ENCODE measurements around the gene PLA2G2F.
"Not testable (repeated sequence)": the region's sequence is repeated elsewhere in the genome, so short reads cannot be mapped to it uniquely, and the experiment has no call there.

Gene PLA2G2F

DNA sequence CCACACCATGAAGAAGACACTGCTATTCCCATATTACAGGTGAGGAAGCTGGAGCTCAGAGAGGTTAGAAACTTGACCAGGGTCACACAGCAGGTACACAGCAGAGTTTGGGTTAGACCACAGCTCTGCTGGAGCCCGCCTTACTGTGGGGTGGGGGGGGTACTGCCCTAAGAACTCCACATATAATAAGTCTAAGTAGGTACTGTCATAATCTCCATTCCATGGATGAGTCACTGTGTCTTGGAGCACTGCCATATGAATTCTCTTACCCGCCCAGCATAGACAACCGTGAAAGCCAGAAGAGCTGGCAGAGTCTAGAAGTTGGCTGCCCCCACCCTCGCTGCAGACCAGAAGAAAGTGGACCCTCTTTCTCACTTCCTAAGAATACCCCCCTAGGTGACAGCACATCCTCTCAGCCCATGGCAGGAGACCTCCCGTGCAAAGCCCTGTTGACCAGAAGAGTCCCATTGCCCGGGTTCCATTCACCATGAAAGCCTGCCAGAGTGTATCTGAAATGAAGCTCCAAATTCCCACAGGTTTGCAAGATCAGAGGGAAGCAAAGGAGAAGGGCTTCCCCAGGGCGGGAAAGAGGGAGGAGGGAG is 14.6 kb upstream of the PLA2G2F start:
- TF ChIP-seq POLR2A (IDR thresholded peaks at IDR 0.05; ENCODE audit: low read length) (no peak), GATA1 (IDR thresholded peaks at IDR 0.05; ENCODE audit: low read depth, low read length) (no peak)
- peak; percentile 68 to 81 for DNase-seq

GRCh38 chr1:20125100-20125499 is 14.0 kb upstream of the PLA2G2F start:
- TF ChIP-seq POLR2A (IDR thresholded peaks at IDR 0.05; ENCODE audit: low read length) (no peak), GATA1 (IDR thresholded peaks at IDR 0.05; ENCODE audit: low read depth, low read length) (no peak)
- peak; percentile 44 to 53 for DNase-seq

GRCh38 chr1:20126041-20126805 is 12.9 kb upstream of the PLA2G2F start:
- no peak for TF ChIP-seq GATA1 (IDR thresholded peaks at IDR 0.05; ENCODE audit: low read depth, low read length)
- TF ChIP-seq POLR2A (IDR thresholded peaks at IDR 0.05; ENCODE audit: low read length) = no peak
- DNase-seq = no peak

GRCh38 chr1:20126806-20127440 is 12.2 kb upstream of the PLA2G2F start:
- DNase-seq = no peak
- TF ChIP-seq POLR2A (IDR thresholded peaks at IDR 0.05; ENCODE audit: low read length) (no peak), GATA1 (IDR thresholded peaks at IDR 0.05; ENCODE audit: low read depth, low read length) (no peak)

DNA sequence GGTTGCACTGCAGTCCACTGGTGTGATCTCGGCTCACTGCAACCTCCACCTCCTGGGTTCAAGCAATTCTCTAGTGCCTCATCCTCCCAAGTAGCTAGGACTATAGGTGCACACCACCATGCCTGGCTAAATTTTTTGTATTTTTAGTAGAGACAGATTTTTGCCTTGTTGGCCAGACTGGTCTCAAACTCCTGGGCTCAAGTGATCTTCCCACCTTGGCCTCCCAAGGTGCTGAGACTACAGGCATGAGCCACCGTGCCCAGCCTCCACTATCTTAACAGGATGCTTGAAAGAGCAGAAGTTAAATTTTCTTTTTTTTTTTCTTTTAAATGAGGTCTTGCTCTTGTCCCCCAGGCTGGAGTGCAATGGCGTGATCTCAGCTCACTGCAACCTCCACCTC is 8.6 kb upstream of the PLA2G2F start:
- DNase-seq = not testable (repeated sequence)

GRCh38 chr1:20134995-20135394 is 4.1 kb upstream of the PLA2G2F start:
- no peak for TF ChIP-seq POLR2A (IDR thresholded peaks at IDR 0.05; ENCODE audit: low read length)
- no peak for TF ChIP-seq GATA1 (IDR thresholded peaks at IDR 0.05; ENCODE audit: low read depth, low read length)
- no peak for DNase-seq

DNA sequence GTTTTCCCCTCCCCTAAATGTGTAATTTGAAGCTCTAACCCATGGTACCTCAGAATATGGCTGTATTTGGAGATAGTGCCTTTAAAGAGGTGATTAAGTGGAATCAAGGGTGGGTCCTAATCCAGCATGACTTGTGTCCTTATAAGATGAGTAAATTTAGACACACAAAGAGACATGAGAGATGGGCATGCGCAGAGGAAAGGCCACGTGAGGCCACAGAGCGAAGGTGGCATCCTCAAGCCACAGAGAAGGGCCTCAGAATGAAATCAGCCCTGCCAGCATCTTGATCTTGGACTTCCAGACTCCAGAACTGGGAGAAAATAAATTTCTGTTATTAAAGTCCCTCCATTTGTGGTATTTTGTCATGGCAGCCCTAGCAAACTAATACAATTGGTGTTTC is 2.9 kb upstream of the PLA2G2F start:
- DNase-seq = no peak
- no peak for TF ChIP-seq POLR2A (IDR thresholded peaks at IDR 0.05; ENCODE audit: low read length)
- TF ChIP-seq GATA1 (IDR thresholded peaks at IDR 0.05; ENCODE audit: low read depth, low read length) = no peak

DNA sequence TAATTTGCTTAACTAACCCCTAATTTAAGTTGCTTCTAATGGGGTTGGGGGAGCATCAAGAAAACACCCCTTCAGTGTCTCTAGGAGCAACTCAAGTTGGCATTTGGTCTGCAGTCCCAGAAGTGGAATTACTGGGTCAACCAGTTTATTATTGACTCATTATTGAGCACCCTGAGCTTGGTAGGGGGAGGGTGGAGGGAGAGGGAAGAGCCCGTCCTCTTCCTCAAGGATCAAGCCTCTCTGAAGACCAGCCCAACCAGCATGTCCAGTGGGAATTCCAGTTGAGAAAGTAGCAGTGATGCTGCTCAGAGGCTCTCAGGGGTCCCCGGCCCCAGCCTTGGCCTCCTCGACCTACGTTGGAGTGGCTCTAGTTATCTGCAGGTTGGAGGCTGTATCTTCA is 2.1 kb upstream of the PLA2G2F start:
- TF ChIP-seq POLR2A (IDR thresholded peaks at IDR 0.05; ENCODE audit: low read length) (no peak), GATA1 (IDR thresholded peaks at IDR 0.05; ENCODE audit: low read depth, low read length) (no peak)
- DNase-seq = no peak

- no peak for TF ChIP-seq GATA1 (IDR thresholded peaks at IDR 0.05; ENCODE audit: low read depth, low read length)
- TF ChIP-seq POLR2A (IDR thresholded peaks at IDR 0.05; ENCODE audit: low read length) = no peak
- DNase-seq = no peak
These were observed 1.5 kb upstream of the PLA2G2F start for GRCh38 chr1:20137604-20138003.

- TF ChIP-seq POLR2A (IDR thresholded peaks at IDR 0.05; ENCODE audit: low read length) (no peak), GATA1 (IDR thresholded peaks at IDR 0.05; ENCODE audit: low read depth, low read length) (no peak)
- no peak for DNase-seq
These were observed 777 bp upstream of the PLA2G2F start for GRCh38 chr1:20138346-20138745.

- TF ChIP-seq POLR2A (IDR thresholded peaks at IDR 0.05; ENCODE audit: low read length) (no peak), GATA1 (IDR thresholded peaks at IDR 0.05; ENCODE audit: low read depth, low read length) (no peak)
- no peak for DNase-seq
These were observed 871 bp downstream of the PLA2G2F start for GRCh38 chr1:20139776-20140612.

GRCh38 chr1:20141001-20141400 is 1.9 kb downstream of the PLA2G2F start:
- no peak for DNase-seq
- no peak for TF ChIP-seq POLR2A (IDR thresholded peaks at IDR 0.05; ENCODE audit: low read length)
- no peak for TF ChIP-seq GATA1 (IDR thresholded peaks at IDR 0.05; ENCODE audit: low read depth, low read length)

GRCh38 chr1:20141466-20141865 is 2.3 kb downstream of the PLA2G2F start:
- TF ChIP-seq POLR2A (IDR thresholded peaks at IDR 0.05; ENCODE audit: low read length) (no peak), GATA1 (IDR thresholded peaks at IDR 0.05; ENCODE audit: low read depth, low read length) (no peak)
- no peak for DNase-seq

All from erythroblast (primary cell).